ENCODE measurements around the gene MCRIP2.

Gene MCRIP2

GRCh38 chr16:631808-632358, 9.7 kb upstream of the MCRIP2 start:
- in situ Hi-C loops (cut with MboI; ENCODE audit: low sequenced_read_pairs): no loop called here

GRCh38 chr16:632486-633335, 8.9 kb upstream of the MCRIP2 start:
- in situ Hi-C loops (cut with MboI; ENCODE audit: low sequenced_read_pairs): no loop called here

- in situ Hi-C loops (cut with MboI; ENCODE audit: low sequenced_read_pairs): no loop called here
Observed at GRCh38 chr16:633336-634050, 8.1 kb upstream of the MCRIP2 start.

- in situ Hi-C loops (cut with MboI; ENCODE audit: low sequenced_read_pairs): no loop called here
Observed at GRCh38 chr16:634051-634670, 7.5 kb upstream of the MCRIP2 start.

- in situ Hi-C loops (cut with MboI; ENCODE audit: low sequenced_read_pairs): no loop called here
Observed at GRCh38 chr16:634996-635395, 6.6 kb upstream of the MCRIP2 start.

- in situ Hi-C loops (cut with MboI; ENCODE audit: low sequenced_read_pairs): no loop called here
Observed at GRCh38 chr16:635573-636205, 5.9 kb upstream of the MCRIP2 start.

GRCh38 chr16:636206-637080, 5.2 kb upstream of the MCRIP2 start, which contains the start of gene METTL26:
METTL26 (minus strand) TSS chr16:636305; CDS start chr16:636290, 15 bp downstream.
- in situ Hi-C loops (cut with MboI; ENCODE audit: low sequenced_read_pairs): no loop called here

GRCh38 chr16:637081-638018, 4.3 kb upstream of the MCRIP2 start:
- in situ Hi-C loops (cut with MboI; ENCODE audit: low sequenced_read_pairs): no loop called here

- in situ Hi-C loops (cut with MboI; ENCODE audit: low sequenced_read_pairs): no loop called here
Observed at GRCh38 chr16:638034-638543, 3.5 kb upstream of the MCRIP2 start.

GRCh38 chr16:638836-639235, 2.8 kb upstream of the MCRIP2 start:
- in situ Hi-C loops (cut with MboI; ENCODE audit: low sequenced_read_pairs): no loop called here

- in situ Hi-C loops (cut with MboI; ENCODE audit: low sequenced_read_pairs): no loop called here
Observed at GRCh38 chr16:640614-641013, 1.0 kb upstream of the MCRIP2 start.

- in situ Hi-C loops (cut with MboI; ENCODE audit: low sequenced_read_pairs): no loop called here
Observed at GRCh38 chr16:642189-643049, 791 bp downstream of the MCRIP2 start.

GRCh38 chr16:643050-643368, 1.4 kb downstream of the MCRIP2 start:
- in situ Hi-C loops (cut with MboI; ENCODE audit: low sequenced_read_pairs): no loop called here

GRCh38 chr16:644556-644955, 2.9 kb downstream of the MCRIP2 start:
- in situ Hi-C loops (cut with MboI; ENCODE audit: low sequenced_read_pairs): no loop called here

GRCh38 chr16:645852-646678, 4.4 kb downstream of the MCRIP2 start:
- in situ Hi-C loops (cut with MboI; ENCODE audit: low sequenced_read_pairs): no loop called here

- in situ Hi-C loops (cut with MboI; ENCODE audit: low sequenced_read_pairs): no loop called here
Observed at GRCh38 chr16:646679-647172, 5.1 kb downstream of the MCRIP2 start.

Data from HL-60/S4 (cell line).